HG02610 (cell line): Measurements from ENCODE around the gene SNX1.
A peak's percentile ranks its signal among the peaks of the same experiment; 100 is the strongest.
"Not testable (repeated sequence)": the region's sequence is repeated elsewhere in the genome, so short reads cannot be mapped to it uniquely, and the experiment has no call there.

ENCODE experiments used
- ATAC-seq: cut with Tn5 transposase; IDR thresholded peaks from one replicate; pipeline ENCODE4 v1.9.1; 2021; ENCODE audit warnings: mild to moderate bottlenecking, moderate library complexity; ENCODE audit not compliant: unreplicated experiment

Gene SNX1

GRCh38 chr15:64071931-64072765 is 23.6 kb upstream of the SNX1 start:
- no peak for ATAC-seq

DNA sequence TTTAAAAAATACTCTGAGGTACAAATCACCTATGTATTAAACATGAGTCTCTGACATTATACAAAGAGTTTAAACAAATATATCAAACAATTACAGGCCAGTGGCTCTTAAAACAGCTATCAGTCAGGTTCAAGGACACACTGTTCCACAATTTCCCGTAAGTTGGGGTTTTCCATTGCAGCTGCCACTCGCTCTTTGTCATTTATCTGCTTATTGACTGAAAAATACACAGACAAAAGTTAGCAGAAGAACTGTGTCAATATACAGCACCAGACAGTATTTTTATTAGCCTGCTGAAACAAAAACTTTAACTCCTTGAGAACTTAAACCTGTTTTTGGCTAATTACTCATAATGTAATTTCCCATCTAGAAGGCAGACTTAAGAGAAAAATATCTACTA is 23.0 kb upstream of the SNX1 start:
- no peak for ATAC-seq

GRCh38 chr15:64073496-64073895 is 22.3 kb upstream of the SNX1 start:
- ATAC-seq, result not testable (repeated sequence)

DNA sequence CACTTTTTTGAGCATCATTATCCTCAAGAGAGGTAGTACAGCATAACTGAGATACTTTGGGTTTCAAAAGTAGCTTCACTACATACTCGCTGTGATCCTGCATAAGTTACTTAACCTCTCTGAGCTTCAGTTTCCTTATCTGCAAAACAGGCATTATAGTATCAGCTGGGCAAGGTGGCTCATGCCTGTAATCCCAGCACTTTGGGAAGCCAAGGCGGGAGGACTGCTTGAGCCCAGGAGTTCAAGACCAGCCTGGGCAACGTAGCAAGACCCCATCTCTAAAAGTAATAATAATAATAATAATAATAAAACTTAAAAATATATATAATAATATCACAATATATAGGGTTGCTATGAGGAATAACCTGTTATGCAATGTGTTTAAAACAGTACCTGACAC is 13.0 kb upstream of the SNX1 start:
- no peak for ATAC-seq

DNA sequence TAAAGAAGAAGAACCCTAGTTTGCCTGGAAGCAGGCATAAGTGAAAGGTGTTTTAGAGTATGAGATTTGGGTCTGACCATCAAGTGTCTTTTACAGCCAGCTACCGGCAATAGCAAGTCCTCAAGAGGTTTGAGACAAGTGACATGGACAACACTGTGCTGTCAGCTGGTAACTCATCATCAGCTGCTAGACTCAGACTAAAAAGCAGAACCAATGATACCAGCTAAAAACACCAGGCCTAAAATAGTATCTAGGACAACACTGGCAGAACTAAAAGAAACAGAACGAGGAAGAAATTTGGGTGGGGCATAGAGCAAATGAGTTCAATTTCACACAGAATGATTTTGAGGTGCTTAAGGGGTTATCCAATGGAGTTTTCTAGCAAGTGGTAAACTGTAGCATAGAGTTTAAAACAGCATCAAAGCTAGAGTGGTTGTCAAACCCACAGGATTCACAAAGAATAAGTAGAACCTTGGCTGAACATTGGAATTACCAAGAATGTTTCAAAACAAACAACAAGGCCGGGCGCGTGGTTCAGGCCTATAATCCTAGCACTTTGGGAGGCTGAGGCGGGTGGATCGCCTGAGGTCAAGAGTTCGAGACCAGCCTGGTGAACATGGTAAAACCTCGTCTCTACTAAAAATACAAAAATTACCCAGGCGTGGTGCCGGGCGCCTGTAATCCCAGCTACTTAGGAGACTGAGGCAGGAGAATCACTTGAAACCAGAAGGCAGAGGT is 6.1 kb upstream of the SNX1 start:
- ATAC-seq, result no peak

DNA sequence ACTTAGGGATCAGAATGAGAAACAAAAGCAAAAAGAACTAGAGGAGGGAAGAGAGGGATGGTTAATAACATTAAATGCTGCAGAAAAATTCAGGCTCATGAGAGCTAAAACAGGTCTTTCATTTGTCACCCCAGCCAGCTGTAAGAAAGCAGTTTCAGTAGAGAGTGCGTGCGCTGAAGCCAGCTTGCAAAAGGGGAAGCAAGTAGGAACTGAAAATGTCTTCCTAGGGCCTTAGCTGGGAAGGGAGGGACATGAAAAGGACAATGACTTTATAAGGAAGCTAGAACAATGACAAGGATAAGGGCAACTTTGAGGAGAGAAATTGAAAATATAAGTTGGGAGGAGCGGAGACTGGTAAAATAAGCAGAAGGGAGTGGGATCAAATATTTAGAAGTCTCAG is 5.3 kb upstream of the SNX1 start:
- no peak for ATAC-seq

GRCh38 chr15:64092075-64092820 is 3.5 kb upstream of the SNX1 start:
- no peak for ATAC-seq

DNA sequence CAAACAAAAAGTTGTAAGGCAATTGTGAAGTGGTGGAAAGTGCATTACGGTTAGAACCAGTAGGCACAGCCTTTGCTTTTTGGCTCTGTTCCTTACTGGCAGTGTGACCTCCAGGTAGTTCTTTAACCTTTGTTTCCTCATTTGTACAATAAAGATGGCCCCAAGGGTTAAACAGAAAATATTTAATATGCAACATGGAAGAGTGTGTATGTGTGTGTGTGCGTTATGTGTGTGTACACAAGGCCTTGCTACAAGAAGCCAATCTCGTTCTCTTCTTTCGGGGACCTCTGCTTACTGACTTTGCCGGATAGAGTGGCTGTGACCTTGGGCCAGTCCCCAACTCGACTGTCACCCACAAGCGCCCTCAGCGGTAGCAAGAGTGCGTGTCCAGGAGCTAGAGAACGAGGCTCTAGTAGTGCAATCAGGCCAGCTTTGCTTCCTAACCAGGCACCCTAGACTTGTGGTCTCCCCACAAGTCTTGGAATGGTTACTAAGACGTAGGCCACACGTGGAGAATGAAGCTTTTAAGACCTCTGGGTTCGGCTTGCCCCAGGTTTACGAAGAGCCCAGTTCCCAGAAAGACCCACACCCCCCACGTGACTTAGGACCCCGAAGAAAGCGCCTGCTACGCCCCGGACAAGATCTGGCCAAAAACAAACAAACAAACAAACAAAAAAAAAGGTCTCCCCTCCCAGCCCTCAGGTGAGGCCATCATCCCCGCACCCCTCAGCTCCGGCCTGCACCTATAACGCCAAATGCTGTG is 2.7 kb upstream of the SNX1 start:
- ATAC-seq, result peak; percentile 16

DNA sequence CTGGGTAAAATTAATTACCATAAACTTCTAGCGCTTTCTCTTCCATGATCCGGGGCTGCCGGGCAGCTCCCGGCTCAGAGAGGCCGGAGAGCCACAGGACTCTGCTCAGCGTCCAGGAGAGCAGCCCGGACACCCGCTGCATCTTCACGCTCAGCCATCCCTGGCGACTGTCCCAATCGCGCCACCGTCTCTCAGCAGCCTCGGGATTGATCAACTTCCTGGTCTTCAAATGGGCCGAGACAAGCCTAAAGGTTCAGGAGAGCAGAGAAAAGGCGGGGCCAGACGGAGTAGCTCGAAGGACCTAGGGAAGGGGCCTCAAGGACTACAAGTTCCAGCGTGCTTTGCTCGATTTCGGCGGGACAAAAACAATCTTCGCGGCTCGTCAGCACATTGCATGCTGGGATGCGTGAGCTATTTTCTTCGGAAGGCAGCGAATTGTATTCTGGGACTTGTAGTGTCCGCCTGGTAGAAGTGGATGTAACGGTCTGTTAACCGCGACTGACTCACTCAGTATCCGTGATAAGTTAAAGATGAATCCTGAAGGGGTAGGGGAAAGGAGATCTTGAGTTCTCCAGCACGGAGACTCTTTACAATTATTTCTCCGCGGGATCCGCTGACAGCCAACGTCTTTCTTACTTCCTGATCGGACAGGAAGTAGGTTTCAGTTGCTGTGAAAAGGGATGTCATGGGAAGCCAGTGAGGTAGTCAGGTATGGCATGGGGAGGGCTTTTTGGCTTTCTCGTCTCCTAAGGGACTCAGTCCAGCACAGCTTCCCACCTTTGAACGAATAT is 2.0 kb upstream of the SNX1 start, which contains the start of gene CIAO2A:
CIAO2A (minus strand) TSS at position 212 of the 791 bp plus-strand sequence; CDS start at position 142, 70 bp downstream.
- peak; percentile 57 for ATAC-seq

DNA sequence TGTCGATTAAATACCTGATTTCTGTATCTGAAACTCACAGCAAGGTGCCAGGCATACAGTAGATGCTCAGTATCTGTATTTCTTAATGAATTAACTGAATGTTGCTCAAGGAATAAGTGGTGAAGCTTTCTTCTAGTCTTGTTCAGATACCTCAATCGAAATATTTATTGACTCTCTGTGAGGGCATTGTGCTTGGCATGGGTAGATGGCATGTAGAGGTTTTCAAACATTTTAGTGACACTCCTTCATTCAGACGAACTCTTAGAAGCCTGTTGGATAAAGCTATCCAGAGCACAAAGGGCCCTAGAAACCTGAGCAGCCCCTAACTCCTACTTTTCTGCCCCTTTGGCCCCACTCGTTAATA is 369 bp upstream of the SNX1 start:
- no peak for ATAC-seq

DNA sequence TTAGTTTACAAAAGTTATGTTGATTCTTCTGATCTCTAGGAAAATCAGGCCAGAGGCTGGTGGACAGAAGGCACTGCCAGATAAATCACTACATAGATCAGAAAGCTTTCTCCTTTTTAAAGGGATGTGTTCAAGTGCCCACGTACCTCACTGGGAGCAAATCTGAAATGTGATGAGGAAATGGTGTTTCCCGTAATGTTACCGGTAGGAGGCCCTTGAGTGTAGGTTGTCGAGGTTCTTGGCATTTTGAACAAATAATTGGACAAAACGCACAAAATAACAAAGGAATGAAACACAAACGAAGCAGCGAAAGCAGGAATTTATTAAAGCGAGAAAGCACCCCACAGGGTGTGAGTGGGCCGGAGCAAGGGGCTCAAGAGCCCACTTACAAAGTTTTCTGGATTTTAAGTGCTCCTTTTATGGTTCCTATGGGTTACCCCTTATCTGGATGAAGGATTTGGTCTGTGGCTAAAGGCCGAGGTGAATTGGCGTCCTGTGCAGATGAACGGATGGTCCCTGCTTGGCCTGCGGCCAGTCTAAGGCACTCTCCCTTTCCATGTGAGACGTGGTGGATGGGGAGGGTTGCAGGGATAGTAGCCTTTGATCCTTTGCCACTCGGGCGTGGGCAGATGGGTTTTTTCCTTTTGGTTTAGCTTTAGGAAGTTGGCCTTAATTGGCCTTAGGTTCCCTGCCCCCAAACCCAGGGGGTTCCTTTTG is 1.0 kb downstream of the SNX1 start:
- ATAC-seq, result no peak

GRCh38 chr15:64099379-64099778 is 3.6 kb downstream of the SNX1 start:
- ATAC-seq, result no peak

DNA sequence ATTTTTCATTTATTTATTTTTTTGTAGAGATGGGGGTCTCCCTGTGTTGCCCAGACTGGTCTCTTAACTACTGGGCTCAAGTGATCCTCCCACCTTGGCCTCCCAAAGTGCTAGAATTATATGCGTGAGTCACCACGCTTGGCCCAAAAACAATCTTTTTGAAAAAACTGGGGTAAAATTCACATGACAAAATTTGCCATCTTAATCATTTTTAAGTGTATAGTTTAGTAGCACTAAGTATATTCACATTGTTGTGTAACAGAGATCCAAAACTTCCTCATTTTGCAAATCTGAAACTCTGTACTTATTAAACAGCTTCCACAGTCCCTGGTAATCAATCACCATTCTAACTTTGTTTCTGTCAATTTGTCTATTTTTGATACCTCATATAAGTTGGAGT is 5.2 kb downstream of the SNX1 start:
- ATAC-seq, result no peak

- ATAC-seq, result no peak
Observed at GRCh38 chr15:64102497-64102896, 6.7 kb downstream of the SNX1 start.

DNA sequence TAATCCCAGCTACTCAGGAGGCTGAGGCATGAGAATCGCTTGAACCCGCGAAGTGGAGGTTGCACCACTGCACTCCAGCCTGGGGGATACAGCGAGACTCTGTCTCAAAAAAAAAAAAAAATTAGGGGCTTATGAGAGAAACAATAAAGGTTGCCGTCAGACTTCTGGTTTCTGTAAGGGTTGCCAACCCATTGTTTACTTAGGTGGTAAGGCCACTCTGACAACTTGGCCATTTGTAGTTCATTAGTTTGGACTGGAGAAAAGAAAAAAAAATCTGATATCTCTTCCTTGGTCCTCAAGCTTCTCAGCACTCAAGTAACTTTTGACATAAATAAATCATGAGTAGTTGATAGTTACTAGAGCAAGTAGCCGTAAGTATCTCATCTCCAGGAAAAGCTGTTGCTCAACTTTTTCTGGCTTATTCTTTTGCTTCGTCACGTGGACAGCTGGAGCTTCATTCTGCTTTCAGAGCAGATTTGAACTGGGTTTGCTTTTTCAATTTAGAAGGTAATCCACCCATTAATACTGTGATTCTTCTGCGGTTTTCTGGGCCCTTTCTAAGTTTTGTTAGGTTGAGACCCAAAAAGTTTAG is 9.4 kb downstream of the SNX1 start:
- no peak for ATAC-seq

DNA sequence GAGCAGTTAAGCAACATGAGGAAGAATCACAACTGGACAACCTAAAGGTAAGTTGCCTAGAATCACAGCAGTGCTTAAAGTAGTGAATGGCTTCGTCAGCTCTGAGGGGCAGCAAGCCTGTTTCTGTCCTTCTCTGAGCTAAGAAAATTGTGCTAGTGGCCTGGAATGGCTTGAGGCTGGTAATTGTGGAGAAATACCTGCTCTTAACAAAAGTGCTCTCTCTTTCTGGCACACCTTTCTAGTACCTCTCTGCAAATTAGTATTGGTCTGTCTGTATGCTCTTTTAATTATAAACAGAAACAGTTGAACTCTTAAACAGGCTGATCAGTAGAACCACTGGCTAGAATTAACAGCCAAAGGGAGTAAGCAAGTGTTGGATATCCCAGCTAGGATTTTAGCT is 11.6 kb downstream of the SNX1 start:
- no peak for ATAC-seq

DNA sequence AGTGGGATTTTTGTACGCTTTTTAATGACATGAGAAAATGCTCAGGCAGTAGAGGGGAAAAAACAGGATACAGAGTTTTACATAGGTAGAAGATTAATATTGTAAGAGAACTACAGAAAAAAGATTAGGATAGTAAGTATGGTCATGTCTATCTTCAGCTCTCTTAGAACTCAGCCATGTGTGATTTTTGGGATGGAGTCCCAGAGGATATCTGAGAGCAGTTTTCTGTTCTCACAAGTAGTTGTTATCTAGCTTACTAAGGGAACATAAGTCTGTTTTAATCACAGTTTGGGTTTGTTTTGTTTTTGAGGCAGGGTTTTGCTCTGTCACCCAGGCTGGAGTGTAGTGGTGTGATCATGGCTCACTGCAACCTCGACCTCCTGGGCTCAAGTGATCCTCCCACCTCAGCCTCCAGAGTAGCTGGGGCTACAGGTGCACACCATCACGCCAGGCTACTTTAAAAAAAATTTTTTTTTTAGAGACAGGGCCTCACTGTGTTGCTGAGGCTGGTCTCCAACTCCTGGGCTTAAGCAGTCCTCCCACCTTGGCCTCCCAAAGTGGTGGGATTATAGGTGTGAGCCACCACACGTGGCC is 14.4 kb downstream of the SNX1 start:
- ATAC-seq, result not testable (repeated sequence)

DNA sequence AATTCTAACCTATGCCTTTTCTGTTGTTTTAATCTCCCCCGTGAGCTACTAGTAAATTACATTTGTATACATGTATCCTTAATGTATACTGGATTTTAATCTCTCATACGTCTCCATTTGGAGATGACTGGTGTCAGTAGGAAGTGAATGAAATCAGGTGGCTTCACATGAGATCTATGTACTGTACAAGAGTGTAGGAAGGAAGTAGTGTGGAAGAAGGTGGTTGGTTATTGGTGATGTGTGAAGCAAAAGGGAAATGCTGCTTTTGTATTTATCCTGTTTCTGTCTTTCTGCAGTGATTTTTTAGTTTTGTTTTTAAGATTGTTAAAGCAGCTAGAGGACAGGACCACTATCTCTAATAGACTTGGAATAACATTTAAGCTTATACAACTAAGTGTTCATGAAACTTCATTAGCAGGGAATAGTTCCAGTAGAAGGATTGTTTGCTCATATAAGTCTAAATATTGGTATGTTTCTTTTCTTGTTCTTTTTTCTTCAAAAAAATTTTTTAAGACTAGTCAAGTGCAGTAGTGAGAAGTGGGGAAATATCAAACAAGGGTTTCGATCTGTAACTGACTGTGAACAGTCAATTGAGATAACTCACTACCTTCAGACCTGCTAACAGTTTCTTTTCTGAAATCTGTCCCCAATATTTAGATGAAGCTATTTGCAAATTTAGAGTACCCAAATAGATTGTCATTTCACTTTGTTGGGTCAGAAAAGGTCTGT is 15.3 kb downstream of the SNX1 start:
- ATAC-seq, result peak; percentile 72
